T1000 (cell line): ENCODE measurements around the gene PLEKHG2.
A peak's percentile ranks its signal among the peaks of the same experiment; 100 is the strongest.
"Not testable (repeated sequence)": the region's sequence is repeated elsewhere in the genome, so short reads cannot be mapped to it uniquely, and the experiment has no call there.

Experiments used
- DNase-seq: peaks from one replicate; lab custom pipeline; 2025; ENCODE audit warnings: mixed read lengths; lab: John Stamatoyannopoulos, UW

The PLEKHG2 gene

DNA sequence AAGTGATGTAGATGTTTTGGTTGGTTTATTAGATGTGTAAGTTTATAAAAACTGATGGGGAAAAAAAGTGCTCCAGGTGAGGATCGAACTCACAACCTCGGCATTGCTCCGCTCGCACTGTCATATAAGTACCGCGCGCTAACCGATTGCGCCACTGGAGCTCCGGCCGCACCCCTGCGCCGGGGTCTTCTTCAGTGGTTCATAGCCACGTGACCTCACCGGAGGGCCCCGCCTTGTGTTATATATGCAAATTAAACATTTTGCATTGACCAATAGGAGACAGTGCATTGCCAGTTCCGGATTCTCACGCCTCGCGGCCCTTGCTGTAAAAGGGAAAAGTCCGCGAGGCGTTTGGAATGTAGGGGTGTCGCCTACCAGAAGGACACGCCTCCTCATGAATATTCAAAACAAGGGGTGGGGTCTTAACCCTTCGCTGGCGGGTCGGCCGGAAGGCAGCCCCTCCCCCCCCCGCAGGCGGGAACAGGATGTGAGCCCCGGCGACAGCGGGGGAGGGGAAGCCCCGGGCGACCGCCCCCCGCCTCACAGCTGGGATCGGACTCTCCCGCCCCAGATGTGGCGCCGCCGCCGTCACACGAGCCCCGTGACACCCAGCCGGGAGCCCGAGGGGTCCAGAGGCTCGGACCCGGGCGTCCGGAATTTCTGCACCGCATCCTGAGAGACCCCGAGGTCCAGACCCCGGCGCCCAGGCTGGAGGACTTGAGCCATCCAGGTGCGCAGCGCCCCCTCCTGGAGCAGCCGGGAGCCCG lies at the start of gene PLEKHG2:
Gene PLEKHG2, plus strand, starts transcription at position 570 of the 767 bp plus-strand sequence. CDS start 1,418 bp downstream, outside the sequence.
- DNase-seq = peak; percentile 98

DNA sequence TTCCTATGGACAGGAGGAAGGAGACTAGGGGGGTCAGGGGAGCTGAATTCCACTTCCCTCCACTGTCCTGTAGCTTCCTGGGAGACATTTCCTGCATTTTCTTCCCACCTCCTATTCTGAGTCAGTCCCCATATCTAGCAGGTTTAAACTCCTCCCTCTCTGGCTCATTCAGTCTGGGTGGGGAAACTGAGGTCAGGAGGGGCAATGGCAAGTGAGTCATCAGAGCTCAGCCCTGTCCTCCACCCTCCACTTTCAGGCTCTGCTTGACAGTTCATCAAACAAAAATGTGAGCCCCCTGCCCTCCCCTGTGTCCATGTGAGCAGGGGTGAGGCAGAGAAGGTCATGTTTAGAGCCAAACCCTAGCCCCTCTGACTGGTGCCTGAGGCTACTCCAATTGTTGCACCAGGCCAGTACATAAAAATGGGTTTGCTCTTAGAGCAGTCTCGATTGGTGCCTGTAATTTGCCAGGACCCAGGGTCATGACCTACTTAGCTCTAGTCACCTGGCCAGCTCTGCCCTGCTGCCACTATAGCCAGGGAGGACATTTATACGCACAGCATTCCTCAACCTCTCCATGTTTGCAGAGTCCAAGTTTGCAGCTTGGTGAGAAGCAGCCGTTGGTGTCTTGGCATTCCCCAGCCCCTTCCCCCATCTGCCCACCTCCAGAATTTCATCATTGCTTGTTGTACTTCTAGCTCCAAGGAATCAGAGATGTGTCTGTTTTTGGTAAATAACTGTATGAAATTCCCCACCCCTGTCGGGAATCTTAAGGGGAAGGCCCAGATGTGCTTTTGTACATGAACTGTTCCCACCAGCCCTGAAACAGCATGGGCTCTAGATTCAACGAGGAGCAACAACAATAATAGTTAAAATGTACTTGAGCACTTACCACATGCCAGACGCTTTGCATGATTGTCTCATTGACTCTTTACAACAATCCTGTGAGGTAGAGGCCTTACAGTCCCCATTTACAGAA lies 49.5 kb upstream of the PLEKHG2 start:
- DNase-seq = peak; percentile 29

DNA sequence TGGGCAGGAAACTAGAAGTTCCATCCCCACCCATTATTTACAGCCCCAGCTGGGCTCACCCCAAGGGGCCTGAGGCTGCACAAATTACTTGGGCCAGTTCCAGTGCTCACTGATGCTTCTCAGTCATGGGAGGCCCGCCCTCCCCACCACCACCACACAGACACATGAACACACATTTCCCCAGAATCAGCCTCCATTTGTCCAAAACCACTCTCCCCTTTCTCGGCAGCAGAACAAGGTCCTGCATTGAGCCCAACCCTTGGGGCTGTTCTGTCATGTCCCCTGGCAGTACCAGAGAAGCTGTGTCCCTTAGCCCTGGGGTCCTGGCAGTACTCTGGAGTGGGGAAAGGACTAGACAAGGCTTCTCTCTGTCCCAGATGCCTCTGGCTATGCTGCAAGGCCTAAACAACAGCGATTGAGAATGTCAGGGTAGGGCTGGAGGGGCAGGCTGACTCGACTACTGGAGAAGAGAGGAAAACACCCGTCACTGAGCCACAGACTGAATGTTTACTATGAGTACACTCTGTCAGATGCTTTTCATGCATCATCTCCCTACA lies 48.5 kb upstream of the PLEKHG2 start:
- DNase-seq = no peak

DNA sequence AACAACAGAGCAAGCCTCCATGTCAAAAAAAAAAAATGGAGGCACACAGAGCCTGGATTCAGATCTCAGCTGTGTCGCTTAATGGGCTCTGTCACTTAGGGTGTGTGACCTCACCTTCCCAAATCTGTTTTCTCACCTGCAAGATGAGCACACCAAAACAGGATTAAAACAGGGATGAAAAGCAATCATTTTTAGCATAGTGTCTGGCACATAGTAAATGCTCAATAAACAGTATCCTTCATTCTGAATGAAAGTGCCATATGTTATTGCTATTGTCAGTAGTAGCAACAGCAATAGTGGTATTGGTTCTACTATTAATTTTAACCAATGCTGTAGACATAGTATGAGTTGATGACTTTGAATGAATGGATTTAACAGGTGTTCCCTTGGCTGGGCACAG lies 46.9 kb upstream of the PLEKHG2 start:
- no peak for DNase-seq

DNA sequence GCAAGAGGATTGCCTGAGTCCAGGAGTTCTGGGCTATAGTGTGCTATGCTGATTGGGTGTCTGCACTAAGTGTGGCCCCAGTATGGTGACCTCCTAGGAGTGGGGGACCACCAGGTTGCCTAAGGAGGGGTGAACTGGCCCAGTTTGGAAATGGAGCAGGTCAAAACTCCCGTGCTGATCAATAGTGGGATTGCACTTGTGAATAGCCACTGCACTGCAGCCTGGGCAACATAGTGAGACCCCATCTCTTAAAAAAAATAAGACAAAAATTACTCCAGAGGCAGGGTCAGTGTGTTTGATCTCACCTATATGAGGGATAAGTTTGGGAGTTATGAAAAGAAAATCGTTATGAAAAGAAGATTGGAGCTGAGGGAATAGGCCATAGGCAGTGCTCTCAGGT lies 43.3 kb upstream of the PLEKHG2 start:
- DNase-seq = no peak

DNA sequence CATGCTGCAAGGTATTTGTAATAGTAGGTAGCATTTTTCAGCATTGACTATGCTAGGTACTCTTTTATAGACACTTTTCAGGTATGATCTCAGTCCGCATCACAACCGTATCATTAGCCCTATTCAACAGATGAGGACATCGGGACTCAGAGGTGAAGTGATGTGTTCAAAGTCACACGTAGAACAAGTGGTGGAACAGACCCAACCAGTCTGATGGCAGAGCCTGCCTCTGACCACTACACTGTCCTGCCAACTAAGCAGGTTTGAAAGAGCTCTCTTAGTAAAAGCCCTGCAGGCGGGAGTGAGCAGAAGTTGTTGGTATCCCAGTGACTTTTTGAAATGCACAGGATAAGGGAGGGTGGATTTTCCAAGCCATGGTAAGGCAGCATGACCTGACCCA lies 41.7 kb upstream of the PLEKHG2 start:
- DNase-seq = no peak

DNA sequence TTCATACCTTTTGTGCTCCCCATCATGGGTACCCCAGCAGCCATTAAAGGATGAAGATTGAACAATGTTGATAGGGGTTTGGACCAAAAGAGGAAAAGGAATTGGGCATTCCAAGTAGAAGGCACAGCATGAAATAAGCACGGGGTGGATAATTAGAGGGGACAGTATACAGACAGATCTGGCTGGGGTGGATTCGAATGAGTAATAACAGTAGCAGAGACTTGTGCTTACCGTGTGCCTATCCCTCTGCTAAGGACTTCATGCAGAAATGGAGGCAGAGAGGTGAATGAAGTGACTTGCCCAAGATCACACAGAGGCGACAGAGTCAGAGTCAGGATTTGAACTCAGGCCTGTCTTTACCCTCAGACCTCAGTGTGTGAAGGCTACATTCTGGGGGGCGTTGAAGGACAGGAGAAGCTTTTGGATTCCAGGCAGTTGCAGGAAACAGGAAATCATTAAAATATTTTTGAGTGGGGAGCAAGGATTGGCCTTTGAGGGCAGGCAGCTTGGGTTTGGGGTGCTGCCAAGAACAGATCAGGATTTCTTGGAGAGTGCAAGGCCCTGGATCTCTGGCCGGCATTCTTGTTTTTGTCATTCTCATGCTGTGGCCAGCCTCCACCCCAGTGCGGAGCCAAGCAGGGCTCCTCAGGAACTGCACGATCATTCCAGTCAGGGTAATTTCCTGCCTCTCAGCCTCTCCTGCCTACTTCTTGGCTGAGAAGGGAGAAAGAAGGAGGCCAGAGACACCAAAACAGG lies 40.2 kb upstream of the PLEKHG2 start:
- no peak for DNase-seq

GRCh38 chr19:39372941-39373340 lies 39.5 kb upstream of the PLEKHG2 start:
- DNase-seq = no peak

GRCh38 chr19:39375929-39376328 lies 36.5 kb upstream of the PLEKHG2 start:
- no peak for DNase-seq

DNA sequence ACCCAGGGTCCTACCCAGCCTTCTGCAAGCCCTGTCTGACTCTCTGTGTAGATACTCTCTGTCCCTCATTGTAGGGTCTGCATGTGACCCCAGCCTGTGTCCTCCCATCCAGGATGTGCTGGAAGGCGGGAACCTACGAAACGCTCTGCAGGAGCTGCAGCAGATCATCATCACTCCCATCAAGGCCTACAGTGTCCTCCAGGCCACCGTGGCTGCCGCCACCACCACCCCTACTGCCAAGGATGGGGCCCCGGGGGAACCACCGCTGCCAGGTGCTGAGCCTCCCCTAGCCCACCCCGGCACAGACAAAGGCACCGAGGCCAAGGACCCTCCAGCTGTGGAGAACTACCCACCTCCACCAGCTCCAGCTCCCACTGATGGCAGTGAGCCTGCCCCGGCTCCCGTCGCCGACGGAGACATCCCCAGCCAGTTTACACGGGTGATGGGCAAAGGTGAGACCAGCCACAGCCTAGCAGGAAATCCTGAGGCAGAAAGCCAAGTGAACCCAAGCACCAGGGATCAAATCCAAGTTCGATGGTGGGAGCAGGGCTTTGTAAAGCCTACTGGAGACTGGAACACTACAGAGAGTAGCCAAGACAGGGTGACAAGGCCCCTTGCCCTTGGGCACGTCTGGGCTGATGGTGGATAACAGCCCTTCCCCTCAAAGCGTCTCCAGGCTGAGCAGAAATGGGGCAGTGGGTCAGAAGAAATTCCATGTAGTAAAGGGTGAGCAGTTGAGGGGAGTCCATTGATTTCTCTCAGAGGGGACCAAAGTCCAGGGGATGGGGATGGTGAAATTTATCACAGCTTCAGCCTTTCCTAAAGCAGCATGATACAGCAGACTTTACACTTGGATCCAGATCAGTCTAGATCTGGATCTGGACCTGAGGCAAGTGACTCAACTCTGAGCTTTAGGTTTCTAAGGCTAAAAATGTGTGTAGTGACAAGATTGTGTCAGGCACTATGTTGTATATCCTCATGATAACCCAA lies 34.8 kb upstream of the PLEKHG2 start:
- no peak for DNase-seq

- not testable (repeated sequence) for DNase-seq
Measured at GRCh38 chr19:39379366-39379765, 33.1 kb upstream of the PLEKHG2 start.

DNA sequence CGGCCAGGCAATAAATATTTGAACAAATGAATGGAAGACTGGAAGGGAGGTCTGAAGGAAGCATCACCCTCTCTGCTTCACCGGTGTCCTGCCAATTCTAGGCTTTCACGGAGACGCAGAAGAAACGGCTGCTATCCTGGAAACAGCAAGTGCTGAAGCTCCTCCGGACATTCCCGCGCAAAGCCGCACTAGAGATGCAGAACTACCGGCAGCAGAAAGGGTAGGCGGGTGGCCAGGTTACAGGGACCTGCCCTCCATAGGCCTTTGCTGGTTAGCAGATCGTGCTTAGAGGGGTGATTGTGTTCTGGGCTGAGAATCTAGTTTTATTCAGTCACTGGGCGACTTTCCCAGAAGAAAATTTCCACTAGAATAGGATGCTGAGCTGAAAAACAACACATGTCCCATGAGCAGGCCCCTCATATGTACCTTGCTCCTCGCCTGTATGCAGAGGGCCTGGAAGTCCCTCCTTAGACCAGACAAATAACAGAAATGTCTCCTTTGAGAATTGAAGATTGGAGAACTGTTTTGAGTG lies 32.5 kb upstream of the PLEKHG2 start:
- no peak for DNase-seq

GRCh38 chr19:39380521-39381502 lies 31.7 kb upstream of the PLEKHG2 start:
- DNase-seq = no peak

GRCh38 chr19:39381910-39382611 lies 30.4 kb upstream of the PLEKHG2 start:
- DNase-seq = no peak

- DNase-seq = no peak
Measured at GRCh38 chr19:39382991-39383828, 29.3 kb upstream of the PLEKHG2 start.

- DNase-seq = no peak
Measured at GRCh38 chr19:39384839-39385568, 27.5 kb upstream of the PLEKHG2 start.
